AG04449 (cell line): Measurements from ENCODE around the gene CST8.

Source experiments
- CTCF ChIA-PET: fragments of 350-600 bp; formaldehyde crosslinking; extraction: SDS; loops from one replicate; lab custom pipeline; 2021; ENCODE audit warnings: antibody characterized with exemption; lab: Yijun Ruan, JAX
- POLR2A ChIA-PET: fragments of 400-600, 350-600 bp; formaldehyde crosslinking; extraction: SDS; loops from one replicate; lab custom pipeline; 2020; ENCODE audit warnings: antibody characterized with exemption, inconsistent platforms; lab: Yijun Ruan, JAX
- DNase-seq: peaks from one replicate; pipeline ENCODE4 v3.0.0-alpha.2; 2010; ENCODE audit warnings: low read depth, low spot score
- H3K4me3 ChIP-seq: 2 replicates; pipeline ENCODE4 v1.5.1; 2011; ENCODE audit warnings: low read depth, mild to moderate bottlenecking, control low read depth, low read length
- CTCF ChIP-seq: IDR thresholded peaks from one replicate; pipeline ENCODE4 v1.5.1; 2011; ENCODE audit warnings: mild to moderate bottlenecking, moderate library complexity, low read length, control low read depth, inconsistent platforms; ENCODE audit not compliant: insufficient read depth; ENCODE audit errors: missing control alignments

CST8 gene

GRCh38 chr20:23544133-23544532, 53.2 kb downstream of the CST8 start:
- no peak overlapping the region for H3K4me3 ChIP-seq
- DNase-seq = no peak
- no peak for TF ChIP-seq CTCF
- POLR2A ChIA-PET = no interaction called here
- CTCF ChIA-PET = no interaction called here
